Activated CD8-positive, alpha-beta memory T cell treated with anti-CD3 and anti-CD28 coated beads, Interleukin-2, amount 50 U/mL, for 1 hour (primary cell): Measurements from ENCODE around the gene WDR64.
"Not testable (repeated sequence)": the region's sequence is repeated elsewhere in the genome, so short reads cannot be mapped to it uniquely, and the experiment has no call there.

Experiments used
- DNase-seq: peaks from one replicate; pipeline ENCODE4 v3.0.0-alpha.2; 2020; ENCODE audit errors: extremely low read depth

WDR64 gene

DNA sequence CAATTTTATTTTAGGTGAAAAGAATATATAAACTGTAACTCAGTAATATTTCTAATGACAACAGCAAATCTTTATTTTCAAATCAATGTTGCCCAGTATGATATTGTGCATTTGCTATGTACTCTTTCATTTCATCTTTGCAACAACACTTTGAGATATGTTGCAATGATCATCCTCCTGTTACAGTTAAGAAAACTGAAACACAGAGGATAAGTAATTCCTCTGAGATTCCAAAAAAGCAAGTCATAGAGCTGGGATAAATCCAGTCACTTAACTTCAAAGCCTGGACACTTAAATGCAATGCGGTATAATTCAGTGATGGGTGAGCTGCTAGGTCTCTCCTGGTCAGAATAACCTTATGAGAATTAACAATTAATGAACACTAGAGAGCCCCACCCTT lies 147.3 kb downstream of the WDR64 start:
- DNase-seq = no peak

GRCh38 chr1:241800640-241801039 lies 148.6 kb downstream of the WDR64 start:
- no peak for DNase-seq

DNA sequence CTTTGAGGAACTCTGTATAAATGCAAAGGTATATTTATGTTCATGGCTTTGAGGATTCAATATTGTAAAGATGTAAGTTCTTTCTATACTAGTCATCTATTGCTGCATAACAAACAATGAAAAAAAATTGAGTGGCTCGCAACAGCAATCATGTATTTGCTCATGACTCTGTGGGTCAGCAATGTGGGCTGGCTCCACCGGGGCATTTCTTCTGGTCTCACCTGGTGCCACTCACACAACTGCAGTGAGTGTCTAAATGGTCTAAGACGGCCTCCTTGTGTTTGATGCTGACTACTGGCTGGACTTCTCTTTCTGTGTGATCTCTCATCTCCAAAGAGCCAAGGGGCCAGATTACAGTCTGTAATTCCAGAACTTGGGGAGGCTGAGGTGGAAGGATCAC lies 150.8 kb downstream of the WDR64 start:
- no peak for DNase-seq

DNA sequence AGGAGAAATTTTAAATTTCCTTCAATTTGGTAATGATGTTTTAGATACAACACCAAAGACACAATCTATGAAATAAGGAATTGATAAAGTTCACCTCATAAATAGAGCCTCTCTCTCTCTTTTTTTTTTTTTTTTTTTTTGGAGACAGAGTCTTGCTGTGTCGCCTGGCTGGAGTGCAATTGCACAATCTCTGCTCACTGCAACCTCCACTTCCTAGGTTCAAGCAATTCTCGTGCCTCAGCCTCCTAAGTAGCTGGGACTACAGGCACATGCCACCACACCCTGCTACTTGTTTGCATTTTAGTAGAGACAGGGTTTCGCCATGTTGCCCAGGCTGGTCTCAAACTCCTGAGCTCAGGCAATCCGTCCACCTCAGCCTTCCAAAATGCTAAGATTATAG lies 152.6 kb downstream of the WDR64 start:
- DNase-seq = not testable (repeated sequence)

GRCh38 chr1:241808265-241808664 lies 156.2 kb downstream of the WDR64 start:
- DNase-seq = no peak

DNA sequence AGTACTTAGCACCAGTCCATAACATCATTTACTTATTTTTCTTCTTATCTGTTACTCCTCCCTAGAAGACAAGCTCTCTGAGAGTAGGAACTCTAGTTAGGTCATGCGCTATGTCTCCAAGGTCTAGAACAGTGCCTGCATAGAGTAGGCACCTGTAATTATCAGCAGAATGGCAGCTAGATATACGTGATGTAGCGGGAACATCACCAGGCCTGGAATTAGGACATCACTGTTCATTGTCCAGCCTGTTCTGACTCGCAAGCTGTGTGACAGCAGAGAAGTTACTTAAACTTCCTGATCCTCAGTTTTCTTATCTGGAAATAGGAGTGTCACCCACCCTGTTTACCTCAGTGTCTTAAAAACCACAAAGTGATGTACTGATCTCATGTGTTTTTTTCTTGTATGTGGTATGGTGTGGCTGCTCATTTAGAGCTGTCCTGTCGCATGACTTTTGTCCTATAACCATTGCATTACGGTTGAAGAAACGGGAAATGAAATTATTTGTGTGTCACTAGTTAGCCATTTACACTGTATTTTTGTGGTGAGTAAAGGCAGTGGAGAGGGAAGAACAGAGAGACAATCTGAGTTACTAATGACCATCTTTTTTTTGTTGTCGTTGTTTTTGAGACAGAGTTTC lies 158.8 kb downstream of the WDR64 start:
- no peak for DNase-seq

DNA sequence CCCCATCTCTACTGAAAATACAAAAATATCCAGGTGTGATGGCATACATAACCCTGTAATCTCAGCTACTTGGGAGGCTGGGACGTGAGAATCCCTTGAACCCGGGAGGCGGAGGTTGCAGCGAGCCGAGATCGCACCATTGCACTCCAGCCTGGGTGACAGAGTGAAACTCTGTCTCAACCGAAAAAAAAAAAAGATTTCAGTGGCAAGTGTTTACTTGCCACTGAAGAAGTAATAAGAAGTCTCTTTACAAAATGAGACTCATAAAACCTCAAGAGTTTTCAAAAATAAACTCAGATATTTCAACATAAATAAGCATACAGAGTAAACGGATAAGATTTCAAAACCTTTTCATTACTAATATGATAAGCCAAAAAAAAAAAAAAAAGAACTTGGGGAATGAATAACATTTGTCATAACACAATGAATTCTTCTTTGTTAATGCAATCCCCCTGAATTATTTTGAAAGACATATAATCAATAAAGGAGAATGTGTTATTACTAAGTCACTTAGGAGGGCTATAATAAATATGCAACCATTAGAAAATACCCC lies 161.8 kb downstream of the WDR64 start:
- DNase-seq = no peak

DNA sequence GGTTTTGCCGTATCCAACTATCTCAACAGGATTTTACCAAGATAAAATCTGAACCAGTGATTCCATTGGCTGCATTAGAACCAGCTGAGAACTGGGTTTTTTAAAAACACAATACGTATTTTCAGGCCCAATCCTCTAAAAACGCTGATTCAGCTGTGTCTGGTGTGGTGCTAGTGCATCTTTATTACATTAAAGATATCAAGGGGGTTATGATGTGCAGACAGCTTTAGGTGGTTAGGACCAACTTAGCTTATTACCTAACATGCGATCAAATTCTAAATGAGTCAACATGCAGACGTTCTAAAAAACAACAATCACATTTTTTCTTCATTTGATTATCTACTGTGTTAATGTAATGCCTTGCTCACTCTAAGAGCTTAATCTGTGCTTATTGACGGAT lies 163.9 kb downstream of the WDR64 start:
- DNase-seq = no peak

DNA sequence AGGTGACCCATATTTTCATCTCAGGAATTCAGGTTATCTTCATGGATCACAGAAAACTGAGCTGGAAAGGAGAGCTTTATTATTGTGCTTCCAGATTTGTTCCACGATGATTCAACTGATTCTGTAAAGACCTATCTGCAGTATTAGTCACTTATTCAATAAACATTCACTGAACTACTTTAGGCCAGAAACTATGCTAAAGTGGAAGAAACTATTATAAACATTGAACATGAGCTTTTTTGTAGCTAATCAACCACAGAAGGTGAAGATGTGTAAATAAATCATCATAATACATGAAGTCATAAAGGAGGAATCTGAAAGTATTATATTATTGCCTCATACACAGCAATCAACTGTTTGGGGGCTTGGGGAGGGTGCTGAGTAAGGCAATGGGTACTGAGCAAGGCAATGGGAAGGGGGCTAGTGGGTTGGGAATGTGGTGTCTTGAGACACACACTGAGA lies 165.3 kb downstream of the WDR64 start:
- no peak for DNase-seq

- no peak for DNase-seq
Measured at GRCh38 chr1:241817956-241818612, 166.0 kb downstream of the WDR64 start.

DNA sequence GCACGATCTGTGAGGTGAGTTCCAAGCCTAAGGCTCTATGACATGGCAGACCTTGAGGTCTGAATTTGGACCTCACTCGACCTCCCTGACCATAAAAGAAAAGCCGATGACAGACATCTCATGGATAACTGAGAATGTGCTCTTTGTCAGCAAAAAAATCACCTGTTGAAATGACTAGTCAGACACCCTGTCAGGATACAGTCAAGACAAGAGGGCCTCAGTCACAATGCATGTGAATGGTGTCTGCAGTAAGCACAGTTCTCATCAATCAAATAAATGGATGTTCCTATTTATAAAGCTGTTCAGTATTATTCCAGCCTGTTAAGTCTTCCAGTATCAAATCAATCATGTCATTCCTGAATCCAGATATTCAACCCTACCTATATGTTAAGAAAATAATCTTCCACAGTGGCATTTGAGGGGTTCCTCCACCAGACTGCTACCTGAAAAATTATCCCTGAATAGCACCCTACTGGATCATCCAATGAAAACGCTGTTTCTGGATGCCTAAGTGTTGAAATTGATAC lies 167.3 kb downstream of the WDR64 start:
- DNase-seq = no peak

DNA sequence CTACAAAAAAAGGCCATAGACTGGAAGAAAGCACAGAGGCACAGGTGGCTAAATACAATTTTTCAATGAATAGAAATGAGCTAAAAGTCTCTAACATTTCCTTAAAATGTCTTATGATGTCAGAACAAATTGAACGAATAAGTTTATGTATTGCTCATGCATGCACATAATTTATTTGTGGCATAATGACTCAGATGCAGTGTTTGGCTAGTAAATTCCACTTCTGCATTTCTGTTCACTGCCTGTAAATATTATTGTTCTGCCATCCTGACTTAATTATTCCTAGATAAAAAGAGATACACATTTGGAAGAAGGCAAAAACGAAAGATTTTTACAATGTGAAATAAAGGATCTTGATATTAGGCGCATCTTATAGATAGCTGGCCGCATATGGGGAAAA lies 169.3 kb downstream of the WDR64 start:
- DNase-seq = no peak

- no peak for DNase-seq
Measured at GRCh38 chr1:241822846-241823245, 170.8 kb downstream of the WDR64 start.

DNA sequence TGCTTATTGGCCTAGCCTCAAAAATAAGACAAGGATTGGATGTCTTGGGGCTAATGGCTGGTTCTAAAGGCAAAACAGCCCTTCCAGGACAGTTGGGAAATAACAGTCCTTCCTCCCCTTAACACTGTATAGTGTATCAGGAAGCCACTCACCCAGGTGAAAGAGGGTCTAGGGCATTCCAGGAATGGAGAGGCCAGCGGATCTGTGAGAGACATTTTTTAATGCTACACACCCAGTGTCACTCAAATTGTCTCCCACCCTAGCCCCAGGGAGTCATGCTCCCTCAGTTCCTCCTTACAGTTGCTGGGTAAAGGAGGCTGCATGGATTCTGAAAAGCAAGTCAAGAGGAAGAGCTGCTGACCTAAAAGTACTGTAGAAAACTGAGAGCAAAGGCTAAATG lies 171.8 kb downstream of the WDR64 start:
- no peak for DNase-seq

GRCh38 chr1:241825581-241825980 lies 173.5 kb downstream of the WDR64 start:
- no peak for DNase-seq

- not testable (repeated sequence) for DNase-seq
Measured at GRCh38 chr1:241826613-241827012, 174.5 kb downstream of the WDR64 start.

DNA sequence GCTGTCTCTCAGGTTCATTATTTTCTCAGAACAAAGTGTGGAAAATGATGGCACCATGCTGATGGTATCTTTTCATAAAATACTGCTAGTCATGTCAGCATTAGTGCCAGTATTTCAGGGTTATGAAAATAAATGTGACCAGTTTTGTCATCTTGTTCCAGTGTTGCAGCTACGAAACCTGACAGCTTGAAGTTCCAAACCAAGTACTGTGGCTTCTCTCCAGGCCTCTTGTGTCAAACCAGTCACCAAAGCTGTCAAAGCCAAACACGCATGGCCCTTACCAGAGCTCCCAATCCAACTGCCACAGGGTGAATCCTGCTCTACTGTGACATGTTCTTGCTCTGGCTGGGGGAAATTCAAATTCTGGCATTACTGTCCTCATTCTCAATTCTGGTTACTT lies 175.2 kb downstream of the WDR64 start:
- DNase-seq = no peak

DNA sequence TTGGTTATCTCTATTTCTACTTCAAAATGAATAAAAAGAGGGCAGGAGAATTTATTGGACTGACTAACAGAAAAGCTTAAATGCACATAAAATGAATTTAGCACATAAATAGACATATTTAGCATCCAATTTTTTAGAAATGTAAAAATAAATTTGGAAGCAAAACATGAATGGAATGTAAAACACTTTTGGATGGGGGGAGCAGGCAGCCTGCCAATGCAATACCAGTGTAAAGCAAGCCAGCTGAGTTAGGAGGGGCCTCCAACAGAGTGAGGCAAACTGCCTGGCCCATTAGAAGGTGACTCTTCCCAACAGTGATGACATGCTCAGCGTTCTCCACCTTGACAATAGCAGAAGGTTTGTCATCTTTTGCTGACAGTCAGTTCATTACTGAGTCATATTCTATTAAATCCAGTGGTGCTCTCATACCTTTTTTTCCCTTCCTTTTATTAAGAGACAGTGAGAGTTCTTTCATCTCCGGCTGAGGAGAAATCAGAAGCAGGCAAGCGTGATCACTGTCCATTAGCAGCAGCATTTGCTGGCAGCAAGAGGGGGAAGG lies 176.5 kb downstream of the WDR64 start:
- DNase-seq = no peak

DNA sequence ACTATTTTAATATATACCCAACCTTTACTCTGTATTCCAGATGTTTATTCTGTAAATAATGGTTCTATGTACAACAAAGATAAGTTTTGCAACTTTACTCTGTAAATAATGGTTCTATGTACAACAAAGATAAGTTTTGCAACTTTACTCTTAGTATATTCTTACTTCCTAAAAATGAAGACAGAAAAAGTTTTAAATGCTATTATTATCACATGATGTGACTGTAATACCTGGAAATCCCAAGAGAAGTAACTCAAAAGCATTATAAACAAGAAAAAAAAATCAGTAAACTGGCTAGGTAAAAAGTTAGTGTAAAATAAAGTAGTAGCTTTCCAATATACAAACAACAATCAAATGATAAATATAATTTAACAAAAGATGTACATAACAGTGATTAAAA lies 177.4 kb downstream of the WDR64 start:
- no peak for DNase-seq

GRCh38 chr1:241834733-241835377 lies 182.8 kb downstream of the WDR64 start:
- no peak for DNase-seq

- DNase-seq = no peak
Measured at GRCh38 chr1:241836941-241837340, 184.9 kb downstream of the WDR64 start.

DNA sequence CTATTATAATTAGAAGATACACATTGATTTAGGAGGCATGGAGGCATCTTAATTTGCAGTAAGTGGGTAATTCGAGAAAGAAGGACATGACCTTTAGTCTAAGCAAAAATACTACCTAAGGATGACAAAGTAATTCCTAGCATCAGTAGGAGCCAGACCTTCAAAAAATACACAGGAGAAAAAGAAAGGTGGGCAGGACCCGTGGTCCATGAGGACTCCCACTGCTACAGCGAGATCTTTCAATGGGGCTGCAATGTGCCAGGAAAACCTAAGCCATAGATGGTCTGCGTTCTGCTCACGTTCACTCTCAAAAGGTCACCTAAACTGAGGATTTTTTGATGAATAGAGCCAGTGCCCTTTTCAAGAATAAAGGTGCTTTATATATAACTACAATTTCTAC lies 185.3 kb downstream of the WDR64 start:
- DNase-seq = no peak
